K562 (cell line): ENCODE measurements around the gene SHISAL1. TPM values are rescaled to one million over a fixed set of nuclear protein-coding genes. Genes with fewer than 3 reads are reported as not detected.

Experiments
- ATAC-seq: fragments of 200-7000 bp; cut with Tn5 transposase; 3 replicates; pipeline ENCODE4 v1.9.1; 2020; ENCODE audit warnings: moderate library complexity
- BruUV-seq: library from RNA; stranded (reverse); fragments of 400-500 nt; replicated peaks from 2 replicates; lab custom pipeline; 2021; lab: Mats Ljungman, UMichigan
- CTCF ChIA-PET: fragments of 300-600 bp; formaldehyde crosslinking; extraction: SDS; loops from one replicate; lab custom pipeline; 2021; ENCODE audit warnings: low intra/inter-chr PET ratio; lab: Yijun Ruan, JAX
- POLR2A ChIA-PET: fragments of 300-600, 350-650 bp; sonication (Branson Sonifier 250); formaldehyde crosslinking; extraction: SDS; loops from one replicate; lab custom pipeline; 2021; ENCODE audit warnings: antibody characterized with exemption, inconsistent platforms; lab: Yijun Ruan, JAX
- DNase-seq, 4 experiments: peaks; one replicate each; pipeline versions ENCODE4 v3.0.0 to v3.0.0-alpha.2; 2011 to 2018; ENCODE audit warnings: low spot score in 3 of 4, mixed read lengths in 3 of 4; ENCODE audit errors: extremely low read depth in 1 of 4
- FAIRE-seq: peaks from 2 replicates; lab custom pipeline; 2011; peaks lifted over from hg19 to GRCh38; lab: Jason Lieb, UNC
- H2AFZ ChIP-seq: 2 replicates; pipeline ENCODE4 v1.6.0; 2011; ENCODE audit warnings: low read depth, low read length, control low read depth, inconsistent platforms
- H3K27ac ChIP-seq: fragments of 200-600 bp; 3 replicates; pipeline ENCODE4 v1.8.0; 2011; ENCODE audit warnings: low read depth, mild to moderate bottlenecking, control low read depth, inconsistent platforms, low read length, moderate library complexity, mixed read lengths; ENCODE audit errors: extremely low read depth
- H3K27me3 ChIP-seq, 2 experiments: fragments of 300-600 bp in 1 of 2; 2 replicates in 1 of 2; 3 replicates in 1 of 2; pipeline versions ENCODE4 v1.6.0 to v1.8.0; 2011; ENCODE audit warnings: inconsistent platforms in 2 of 2, low read length in 2 of 2, mild to moderate bottlenecking in 1 of 2, mixed read lengths in 1 of 2, moderate library complexity in 1 of 2; ENCODE audit not compliant: control insufficient read depth in 2 of 2, insufficient read depth in 2 of 2
- H3K36me3 ChIP-seq: fragments of 300-600 bp; 3 replicates; pipeline ENCODE4 v1.8.0; 2011; ENCODE audit warnings: mild to moderate bottlenecking, low read length, inconsistent platforms; ENCODE audit not compliant: control insufficient read depth, insufficient read depth
- H3K4me1 ChIP-seq, 2 experiments: fragments of 200-600 bp in 1 of 2; replicated peaks in 1 of 2; 2 replicates in 1 of 2; 3 replicates in 1 of 2; pipeline versions ENCODE4 v1.5.1 to v1.8.0; 2011; ENCODE audit warnings: inconsistent platforms in 2 of 2, low read length in 2 of 2, mild to moderate bottlenecking in 1 of 2, mixed read lengths in 1 of 2, moderate library complexity in 1 of 2; ENCODE audit not compliant: control insufficient read depth in 2 of 2, insufficient read depth in 2 of 2
- H3K4me2 ChIP-seq: 2 replicates; pipeline ENCODE4 v1.6.1; 2011; ENCODE audit warnings: low read length, control low read depth, inconsistent platforms, mixed read lengths; ENCODE audit not compliant: insufficient read depth
- H3K4me3 ChIP-seq: fragments of 200-600 bp; sonication (generic), shearing (Covaris generic); 2 replicates; pipeline ENCODE4 v1.5.1; 2016; ENCODE audit warnings: control low read depth, inconsistent platforms
- H3K79me2 ChIP-seq: fragments of 200-600 bp; 3 replicates; pipeline ENCODE4 v1.8.0; 2011; ENCODE audit warnings: low read length, inconsistent platforms; ENCODE audit not compliant: control insufficient read depth, insufficient read depth
- H3K9ac ChIP-seq, 2 experiments: 2 replicates each; pipeline versions ENCODE4 v1.6.0 to v1.6.1; 2011; ENCODE audit warnings: low read depth in 2 of 2, low read length in 2 of 2, control low read depth in 1 of 2, inconsistent platforms in 1 of 2, mild to moderate bottlenecking in 1 of 2, mixed read lengths in 1 of 2; ENCODE audit not compliant: insufficient read depth in 1 of 2
- H3K9me1 ChIP-seq: one replicate; pipeline ENCODE4 v1.6.0; 2011; ENCODE audit warnings: inconsistent platforms, mild to moderate bottlenecking, low read length, moderate library complexity; ENCODE audit not compliant: control insufficient read depth, insufficient read depth
- H3K9me3 ChIP-seq: replicated peaks from 2 replicates; pipeline ENCODE4 v1.5.1; 2011; ENCODE audit warnings: low read depth, low read length, inconsistent platforms; ENCODE audit not compliant: control insufficient read depth, insufficient read depth
- H4K20me1 ChIP-seq: replicated peaks from 2 replicates; pipeline ENCODE4 v1.6.1; 2011; ENCODE audit warnings: low read length, inconsistent platforms, mixed read lengths; ENCODE audit not compliant: control insufficient read depth, insufficient read depth
- PHF20 ChIP-seq: fragments of 450-650 bp; IDR thresholded peaks from 2 replicates; pipeline ENCODE4 v1.6.1; 2018; ENCODE audit not compliant: partially characterized antibody
- TAF1 ChIP-seq: IDR thresholded peaks from 2 replicates; pipeline ENCODE4 v1.6.1; 2011; ENCODE audit warnings: mild to moderate bottlenecking, low read length, moderate library complexity; ENCODE audit not compliant: insufficient read depth, control insufficient read depth, severe bottlenecking; ENCODE audit errors: extremely low read depth
- ZC3H11A ChIP-seq: IDR thresholded peaks from 2 replicates; pipeline ENCODE4 v1.6.1; 2012; ENCODE audit warnings: low read depth, low read length, improper control_type of control experiment
- WGBS: fragments of 100-300 bp; shearing (Covaris generic); methylation state at CpG from one replicate; pipeline ENCODE4 v1.1.6; 2016; ENCODE audit warnings: low coverage, mixed read lengths; ENCODE audit not compliant: insufficient coverage; ENCODE audit errors: missing lambda C conversion rate; 5-methylcytosine and 5-hydroxymethylcytosine counted together
- in situ Hi-C: fragments of 300-500 bp; cut with MboI; formaldehyde crosslinking; loops from 4 replicates; pipeline ENCODE4 v1.15.0; 2018; ENCODE audit warnings: inconsistent platforms, mixed read lengths
- intact Hi-C: fragments of 100-400 bp; cut with micrococcal nuclease; formaldehyde crosslinking; loops from 2 replicates; pipeline ENCODE4 v1.14.2; 2022
- polyA plus RNA-seq, 8 experiments: library from polyadenylated mRNA; depleted of rRNA in 4 of 8; stranded (reverse) in 5 of 8; unstranded in 3 of 8; fragments of >200 nt; fragmentation: Nextera tagmentation in 2 of 8; fragmentation: Illumina TruSeq in 1 of 8; extraction: Ambion mirVana in 2 of 8; extraction: Trizol in 1 of 8; gene quantifications; 2 replicates each; pipeline versions ENCODE4 v1.2.1 to v1.2.3, GENCODE V29; 2011 to 2014; ENCODE audit warnings: inconsistent platforms in 1 of 8, missing spikeins in 1 of 8
- total RNA-seq, 7 experiments: library from RNA; depleted of rRNA in 6 of 7; stranded (reverse); fragments of >200 nt in 6 of 7; fragmentation: Illumina TruSeq in 2 of 7; extraction: Trizol in 2 of 7; gene quantifications; 2 replicates each; pipeline versions ENCODE4 v1.2.1 to v1.2.3, GENCODE V29; 2011 to 2021; ENCODE audit warnings: low replicate concordance in 1 of 7
- TF ChIP-seq, protein P1 (sequence below), 2 experiments: fragments of 450-650 bp in 1 of 2; sonication (generic) in 1 of 2; formaldehyde crosslinking in 1 of 2; IDR thresholded peaks in 1 of 2; conservative IDR thresholded peaks in 1 of 2; 2 replicates each; pipeline versions ENCODE4 v1.6.1 to v1.8.1; 2016 to 2023; ENCODE audit warnings: mild to moderate bottlenecking in 2 of 2, moderate library complexity in 2 of 2, inconsistent platforms in 1 of 2, missing genetic modification reagents in 1 of 2
- TF ChIP-seq, protein P2 (sequence below): IDR thresholded peaks from 2 replicates; pipeline ENCODE4 v1.6.1; 2012; ENCODE audit warnings: low read depth, low read length, improper control_type of control experiment, borderline replicate concordance

SHISAL1 gene
- total and polyA plus RNA-seq, 9 of the 15 experiments (the other 6 are each of a cell fraction or from before 2014, with no cell fraction given) = not detected

DNA sequence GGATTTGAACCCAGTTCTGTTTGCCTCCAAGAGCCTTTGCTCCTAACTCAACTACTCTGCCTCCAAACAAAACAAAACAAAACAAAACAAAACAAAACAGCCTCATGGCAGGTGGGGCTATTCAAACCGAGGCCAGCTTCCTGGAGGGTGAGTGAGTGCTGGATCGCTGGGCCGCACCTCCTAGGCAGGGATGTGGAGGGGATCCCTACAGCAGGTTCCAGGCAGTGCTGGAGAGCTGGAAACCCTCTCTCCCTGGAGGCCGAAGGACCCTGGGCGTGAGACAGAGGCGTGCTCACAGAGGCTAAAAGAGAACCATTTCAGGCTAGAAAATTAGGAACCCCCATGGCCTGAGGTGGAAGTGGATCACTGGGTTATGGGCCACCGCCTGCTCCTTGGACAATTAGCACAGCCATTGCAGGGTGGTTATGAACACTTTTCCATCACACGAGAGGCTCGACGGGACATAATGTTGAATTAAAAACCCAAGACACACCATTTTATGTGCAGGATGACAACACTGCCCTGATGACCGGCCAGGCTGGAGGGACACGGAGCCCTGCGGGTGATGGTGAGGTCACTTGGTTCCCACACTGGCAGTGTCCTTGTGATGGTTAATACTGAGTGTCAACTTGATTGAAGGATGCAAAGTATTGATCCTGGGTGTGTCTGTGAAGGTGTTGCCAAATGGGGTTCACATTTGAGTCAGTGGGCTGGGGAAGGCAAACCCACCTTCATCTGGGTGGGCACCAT lies 35.2 kb downstream of the SHISAL1 start:
- Histone ChIP-seq H3K36me3 (no peaks in the 10 kb centered on the region), H3K4me3 (no peak overlapping the region)
- CTCF ChIA-PET = no interaction called here
- BruUV-seq = no TSS peak
- no peak for FAIRE-seq
- TF ChIP-seq, protein P1, sequence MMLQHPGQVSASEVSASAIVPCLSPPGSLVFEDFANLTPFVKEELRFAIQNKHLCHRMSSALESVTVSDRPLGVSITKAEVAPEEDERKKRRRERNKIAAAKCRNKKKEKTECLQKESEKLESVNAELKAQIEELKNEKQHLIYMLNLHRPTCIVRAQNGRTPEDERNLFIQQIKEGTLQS (IDR thresholded peaks at IDR 0.05) = no peak
- TF ChIP-seq, protein P1 (CRISPR knock-in tag; conservative IDR thresholded peaks at IDR 0.05) = no peak
- TF ChIP-seq PHF20 (no peak), TAF1 (no peak), ZC3H11A (no peak)
- TF ChIP-seq, protein P2, sequence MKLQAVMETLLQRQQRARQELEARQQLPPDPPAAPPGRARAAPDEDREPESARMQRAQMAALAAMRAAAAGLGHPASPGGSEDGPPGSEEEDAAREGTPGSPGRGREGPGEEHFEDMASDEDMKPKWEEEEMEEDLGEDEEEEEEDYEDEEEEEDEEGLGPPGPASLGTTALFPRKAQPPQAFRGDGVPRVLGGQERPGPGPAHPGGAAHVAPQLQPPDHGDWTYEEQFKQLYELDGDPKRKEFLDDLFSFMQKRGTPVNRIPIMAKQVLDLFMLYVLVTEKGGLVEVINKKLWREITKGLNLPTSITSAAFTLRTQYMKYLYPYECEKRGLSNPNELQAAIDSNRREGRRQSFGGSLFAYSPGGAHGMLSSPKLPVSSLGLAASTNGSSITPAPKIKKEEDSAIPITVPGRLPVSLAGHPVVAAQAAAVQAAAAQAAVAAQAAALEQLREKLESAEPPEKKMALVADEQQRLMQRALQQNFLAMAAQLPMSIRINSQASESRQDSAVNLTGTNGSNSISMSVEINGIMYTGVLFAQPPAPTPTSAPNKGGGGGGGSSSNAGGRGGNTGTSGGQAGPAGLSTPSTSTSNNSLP = no peak
- TF ChIP-seq, all 486 proteins: peak for 0
- in situ Hi-C loops = no loop called here
- POLR2A ChIA-PET = no interaction called here
- under 1% methylated on average over 12 of the region's 13 CpGs for WGBS
- DNase-seq = no peak
- ATAC-seq = no peak
- no peaks in the 10 kb centered on the region for H3K9me3 ChIP-seq
- no peaks in the 10 kb centered on the region for H3K9me1 ChIP-seq
- intact Hi-C loops = no loop called here
- H3K27me3 ChIP-seq = peaks cover 15 to 54% of the 10 kb centered on the region in 2 experiments; a peak in 4 of 5 replicates
- no peaks in the 10 kb centered on the region for H4K20me1 ChIP-seq
- H3K9ac ChIP-seq = no peak overlapping the region
- no peaks in the 10 kb centered on the region for H3K4me1 ChIP-seq
- no peaks in the 10 kb centered on the region for H3K79me2 ChIP-seq
- H3K4me2 ChIP-seq = no peak overlapping the region
- H3K27ac ChIP-seq = no peak overlapping the region
- H2AFZ ChIP-seq = no peak overlapping the region
